Measurements from ENCODE around the gene TRAK1.
A peak's percentile ranks its signal among the peaks of the same experiment; 100 is the strongest.

Gene TRAK1

DNA sequence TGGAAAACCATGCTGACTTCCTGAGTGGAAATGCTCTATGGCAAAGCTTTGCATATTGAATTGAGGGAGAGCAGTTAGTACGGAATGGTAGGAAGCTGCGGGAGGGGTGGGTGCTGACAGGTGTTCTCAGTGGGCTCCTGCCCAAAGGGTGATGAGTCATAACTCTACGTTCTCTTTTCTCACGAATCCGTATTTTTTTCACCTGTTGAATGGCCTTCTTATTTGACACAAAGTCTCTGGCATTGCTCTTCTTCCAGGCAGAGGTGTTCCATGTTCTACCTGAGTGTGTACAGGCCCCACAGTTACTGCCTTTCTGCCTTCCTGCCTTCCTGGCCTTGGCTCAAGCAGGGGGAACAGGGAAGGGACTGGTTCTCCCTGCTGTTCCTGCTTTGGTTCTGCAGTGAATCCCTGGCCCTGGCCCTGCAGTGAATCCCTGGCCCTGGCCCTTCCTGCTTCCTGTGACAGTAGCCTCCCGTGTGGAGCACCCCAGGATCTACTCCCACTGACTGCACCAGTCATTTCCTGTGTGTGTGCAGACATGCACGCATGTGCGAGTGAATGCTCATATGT lies 31.9 kb downstream of the TRAK1 start:
- TF ChIP-seq, protein P1, sequence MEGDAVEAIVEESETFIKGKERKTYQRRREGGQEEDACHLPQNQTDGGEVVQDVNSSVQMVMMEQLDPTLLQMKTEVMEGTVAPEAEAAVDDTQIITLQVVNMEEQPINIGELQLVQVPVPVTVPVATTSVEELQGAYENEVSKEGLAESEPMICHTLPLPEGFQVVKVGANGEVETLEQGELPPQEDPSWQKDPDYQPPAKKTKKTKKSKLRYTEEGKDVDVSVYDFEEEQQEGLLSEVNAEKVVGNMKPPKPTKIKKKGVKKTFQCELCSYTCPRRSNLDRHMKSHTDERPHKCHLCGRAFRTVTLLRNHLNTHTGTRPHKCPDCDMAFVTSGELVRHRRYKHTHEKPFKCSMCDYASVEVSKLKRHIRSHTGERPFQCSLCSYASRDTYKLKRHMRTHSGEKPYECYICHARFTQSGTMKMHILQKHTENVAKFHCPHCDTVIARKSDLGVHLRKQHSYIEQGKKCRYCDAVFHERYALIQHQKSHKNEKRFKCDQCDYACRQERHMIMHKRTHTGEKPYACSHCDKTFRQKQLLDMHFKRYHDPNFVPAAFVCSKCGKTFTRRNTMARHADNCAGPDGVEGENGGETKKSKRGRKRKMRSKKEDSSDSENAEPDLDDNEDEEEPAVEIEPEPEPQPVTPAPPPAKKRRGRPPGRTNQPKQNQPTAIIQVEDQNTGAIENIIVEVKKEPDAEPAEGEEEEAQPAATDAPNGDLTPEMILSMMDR (IDR thresholded peaks at IDR 0.05; ENCODE audit: low read length, missing control alignments) = no peak
- no peak overlapping the region for H3K4me3 ChIP-seq (replicated peaks; ENCODE audit: low read depth, low read length)
- peak; percentile 75 for DNase-seq (ENCODE audit: low read depth)

DNA sequence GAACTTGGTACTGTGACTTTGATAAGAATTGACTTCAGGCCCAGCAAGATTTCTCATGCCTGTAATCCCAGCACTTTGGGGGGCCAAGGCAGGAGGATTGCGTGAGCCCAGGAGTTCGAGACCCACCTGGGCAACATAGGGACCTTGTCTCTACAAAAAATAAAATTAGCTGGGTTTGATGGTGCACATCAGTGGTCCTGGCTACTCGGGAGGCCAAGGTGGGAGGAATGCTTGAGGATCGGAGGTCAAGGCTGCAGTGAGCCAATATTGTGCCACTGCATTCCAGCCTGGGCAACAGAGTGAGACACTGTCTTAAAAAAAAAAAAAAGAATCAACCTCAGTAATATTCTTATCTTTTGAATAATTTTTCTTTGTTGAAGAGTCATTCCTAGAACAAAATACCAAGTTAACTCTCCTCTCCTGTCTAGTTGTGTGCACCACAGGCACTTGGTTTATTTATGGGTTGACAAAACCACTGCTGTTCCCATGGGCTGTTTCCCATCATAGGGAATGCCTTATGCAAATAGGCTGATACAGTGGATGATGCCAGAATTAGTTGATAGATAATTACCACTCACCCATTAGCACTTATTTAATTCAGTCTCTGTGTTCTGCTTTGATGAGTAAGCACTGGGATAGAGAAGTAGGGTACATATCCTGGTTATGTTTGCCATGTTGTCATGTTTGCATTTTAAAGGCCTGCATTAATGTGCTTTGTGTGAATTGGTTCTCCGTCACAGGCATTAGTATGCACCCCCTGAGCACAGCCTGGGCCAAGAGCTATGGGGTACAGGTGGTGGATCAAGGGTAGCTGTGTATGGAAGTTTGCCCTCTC lies 32.9 kb downstream of the TRAK1 start:
- H3K4me3 ChIP-seq (replicated peaks; ENCODE audit: low read depth, low read length) = no peak overlapping the region
- no peak for DNase-seq (ENCODE audit: low read depth)
- TF ChIP-seq, protein P1 (IDR thresholded peaks at IDR 0.05; ENCODE audit: low read length, missing control alignments) = no peak

DNA sequence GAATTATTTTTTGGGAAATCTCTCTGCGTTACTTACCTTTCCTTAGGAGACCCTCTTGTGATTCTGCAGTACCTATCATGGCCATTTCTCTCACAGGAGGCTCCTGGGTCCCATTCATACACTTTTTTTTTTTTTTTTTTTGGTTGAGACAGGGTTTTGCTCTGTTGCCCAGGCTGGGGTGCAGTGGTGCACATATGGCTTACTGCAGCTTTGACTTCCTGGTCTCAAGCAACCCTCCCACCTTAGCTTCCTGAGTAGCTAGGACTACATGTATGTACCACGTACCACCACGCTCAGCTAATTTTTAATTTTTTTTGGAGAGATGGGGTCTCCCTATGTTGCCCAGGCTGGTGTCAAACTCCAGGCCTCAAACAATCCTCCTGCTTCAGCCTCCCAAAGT lies 36.1 kb downstream of the TRAK1 start:
- DNase-seq (ENCODE audit: low read depth) = no peak
- TF ChIP-seq, protein P1 (IDR thresholded peaks at IDR 0.05; ENCODE audit: low read length, missing control alignments) = no peak
- no peak overlapping the region for H3K4me3 ChIP-seq (replicated peaks; ENCODE audit: low read depth, low read length)

DNA sequence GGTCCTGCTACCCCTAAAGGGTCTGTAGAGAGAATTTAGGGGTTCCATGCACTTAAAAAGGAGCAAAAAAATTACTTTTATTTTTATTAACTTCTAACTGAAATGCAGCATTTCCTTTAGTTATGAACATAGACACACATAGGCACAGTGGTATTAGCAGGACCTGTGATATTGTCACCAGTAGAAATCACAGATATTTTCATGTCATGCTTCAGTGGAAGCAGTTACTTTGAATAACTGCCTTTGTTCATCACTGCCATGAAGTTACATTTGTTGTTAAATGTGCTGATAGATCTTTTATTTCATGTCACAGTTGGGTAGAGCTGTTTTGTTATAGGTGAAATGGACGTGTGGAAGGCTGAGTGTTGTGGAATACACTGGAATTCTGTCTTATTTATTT lies 37.4 kb downstream of the TRAK1 start:
- TF ChIP-seq, protein P1 (IDR thresholded peaks at IDR 0.05; ENCODE audit: low read length, missing control alignments) = no peak
- H3K4me3 ChIP-seq (replicated peaks; ENCODE audit: low read depth, low read length) = no peak overlapping the region
- no peak for DNase-seq (ENCODE audit: low read depth)

DNA sequence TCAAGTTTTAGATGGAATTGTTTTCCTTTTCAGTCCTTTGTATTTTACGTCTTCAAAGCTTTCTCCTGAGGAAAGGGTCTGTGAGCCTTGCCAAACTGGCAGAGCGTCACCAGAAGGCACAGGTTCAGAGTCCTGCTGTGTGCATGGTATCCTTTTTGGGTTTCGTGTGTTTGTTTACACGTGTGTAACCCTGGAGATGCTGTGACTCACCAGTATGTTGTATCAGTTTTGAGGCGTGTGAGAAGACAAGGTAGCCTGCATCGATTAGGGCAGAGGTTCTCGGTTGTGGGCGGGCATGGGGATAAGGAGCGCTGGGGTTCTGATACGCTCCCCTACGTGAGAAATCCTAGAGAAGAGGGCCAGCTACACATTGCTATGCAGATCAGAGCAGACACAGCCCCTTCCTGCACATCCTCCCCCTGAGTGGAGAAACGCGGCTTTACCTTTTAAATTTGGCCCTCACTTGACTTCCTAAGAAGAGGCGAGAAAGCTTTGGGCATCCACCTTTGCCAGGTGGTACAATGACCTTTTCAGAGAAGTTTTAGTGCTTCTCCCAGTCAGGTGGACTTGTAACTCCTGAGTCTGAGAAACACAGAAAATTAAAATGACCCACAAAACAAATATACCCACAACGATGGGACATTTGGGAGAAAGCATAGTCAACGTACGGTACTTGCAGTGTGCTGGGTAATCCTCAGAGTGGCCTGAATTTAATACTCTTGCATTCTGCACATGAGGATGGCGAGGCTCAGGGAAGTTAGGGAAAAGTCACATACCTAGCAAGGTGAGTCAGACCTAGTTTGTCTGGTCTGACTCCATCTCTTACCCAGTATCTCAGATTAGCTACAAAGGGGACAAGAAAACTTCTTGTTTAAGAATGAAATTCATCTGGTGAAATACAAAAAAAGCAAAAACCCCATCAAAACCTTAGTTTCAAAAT lies 38.1 kb downstream of the TRAK1 start:
- TF ChIP-seq, protein P1 (IDR thresholded peaks at IDR 0.05; ENCODE audit: low read length, missing control alignments) = no peak
- H3K4me3 ChIP-seq (replicated peaks; ENCODE audit: low read depth, low read length) = no peak overlapping the region
- DNase-seq (ENCODE audit: low read depth) = no peak

DNA sequence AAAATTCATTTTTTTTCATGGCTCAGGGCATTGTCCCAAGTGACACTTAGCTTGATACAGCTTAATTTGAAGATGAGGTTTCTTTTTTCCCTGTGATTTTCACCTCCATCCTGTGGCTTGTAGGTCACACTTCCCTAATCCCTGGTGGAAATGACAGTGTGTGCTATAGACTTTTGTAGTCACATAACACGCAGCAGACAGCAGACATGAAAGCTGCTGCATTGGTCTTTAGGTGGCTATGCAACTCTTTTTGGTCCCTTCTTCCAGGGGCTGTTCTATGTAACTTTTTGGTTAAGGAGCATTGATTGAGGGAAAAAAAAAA lies 38.8 kb downstream of the TRAK1 start:
- H3K4me3 ChIP-seq (replicated peaks; ENCODE audit: low read depth, low read length) = no peak overlapping the region
- DNase-seq (ENCODE audit: low read depth) = no peak
- TF ChIP-seq, protein P1 (IDR thresholded peaks at IDR 0.05; ENCODE audit: low read length, missing control alignments) = no peak

All from fibroblast of pulmonary artery (primary cell).